ENCODE measurements around the gene IGFBP1.

- TF ChIP-seq POLR2A (IDR thresholded peaks at IDR 0.05; ENCODE audit: low read depth, low read length) (no peak), TAF1 (IDR thresholded peaks at IDR 0.05; ENCODE audit: borderline replicate concordance, low read depth, low read length) (no peak)
These were observed 30.3 kb downstream of the IGFBP1 start for GRCh38 chr7:45918556-45918955.

Data from GM12892 (cell line).